HG02973 (cell line): ENCODE data around the gene ADGRE2.
"Not testable (repeated sequence)": the region's sequence is repeated elsewhere in the genome, so short reads cannot be mapped to it uniquely, and the experiment has no call there.

Source experiments
- ATAC-seq: cut with Tn5 transposase; IDR thresholded peaks from one replicate; pipeline ENCODE4 v1.9.1; 2021; ENCODE audit warnings: moderate library complexity; ENCODE audit not compliant: unreplicated experiment

The ADGRE2 gene

GRCh38 chr19:14778110-14778845 is at the start of gene ADGRE2:
Gene ADGRE2 (minus strand): TSS chr19:14778560. CDS start chr19:14776756, 1,804 bp downstream.
- not testable (repeated sequence) for ATAC-seq

GRCh38 chr19:14826006-14826405 is 47.6 kb upstream of the ADGRE2 start:
- ATAC-seq = no peak

DNA sequence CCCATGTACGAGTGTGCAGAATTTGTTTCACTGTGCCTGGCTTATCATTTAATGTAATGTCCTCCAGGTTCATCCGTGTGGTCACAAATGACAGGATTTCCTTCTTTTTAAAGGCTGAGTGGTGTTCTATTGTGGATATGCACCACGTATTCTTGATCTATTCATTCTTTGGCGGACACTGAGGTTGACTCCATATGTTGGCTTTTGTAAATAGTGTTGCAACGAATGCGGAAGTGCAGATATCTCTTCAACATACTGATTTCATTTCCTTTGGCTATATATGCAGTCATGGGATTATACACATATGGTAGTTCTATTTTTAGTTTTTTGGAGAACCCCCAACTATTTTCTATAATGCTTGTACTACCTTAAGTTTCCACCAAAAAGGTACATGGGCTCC is 43.6 kb upstream of the ADGRE2 start:
- ATAC-seq = no peak

- no peak for ATAC-seq
These were observed 40.2 kb upstream of the ADGRE2 start for GRCh38 chr19:14818588-14818987.

- no peak for ATAC-seq
These were observed 38.7 kb upstream of the ADGRE2 start for GRCh38 chr19:14817052-14817451.

DNA sequence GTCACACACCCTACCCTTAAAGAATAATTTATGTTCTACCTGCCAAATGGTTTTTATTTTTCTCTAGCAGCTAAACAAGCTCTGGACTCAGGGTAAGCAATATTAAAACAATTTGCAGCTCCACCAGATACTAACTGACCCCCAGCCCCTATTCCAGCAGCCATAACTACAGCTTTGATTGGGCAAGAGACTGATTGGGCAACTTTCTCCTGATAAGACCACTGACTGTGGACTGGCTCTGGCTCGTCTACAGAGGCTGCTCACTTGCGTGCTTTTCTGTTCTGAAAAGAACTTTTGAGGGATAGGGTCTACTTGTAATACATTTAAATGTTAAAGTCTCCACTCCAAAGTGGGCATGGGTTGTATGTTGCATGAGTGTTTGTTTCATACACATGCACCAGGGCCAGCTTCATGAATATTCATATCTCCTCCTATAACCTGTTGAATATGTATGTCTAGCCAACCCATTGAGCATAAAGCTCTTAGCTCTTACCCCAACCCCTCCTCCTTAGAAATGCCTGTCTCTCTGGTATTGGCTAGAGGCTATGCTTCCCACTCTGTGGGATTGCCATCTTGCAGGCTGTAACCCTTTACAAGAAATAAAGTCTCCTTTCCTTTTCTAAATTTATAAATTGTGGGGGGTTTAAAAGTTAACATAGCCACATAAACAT is 36.8 kb upstream of the ADGRE2 start:
- ATAC-seq = no peak

DNA sequence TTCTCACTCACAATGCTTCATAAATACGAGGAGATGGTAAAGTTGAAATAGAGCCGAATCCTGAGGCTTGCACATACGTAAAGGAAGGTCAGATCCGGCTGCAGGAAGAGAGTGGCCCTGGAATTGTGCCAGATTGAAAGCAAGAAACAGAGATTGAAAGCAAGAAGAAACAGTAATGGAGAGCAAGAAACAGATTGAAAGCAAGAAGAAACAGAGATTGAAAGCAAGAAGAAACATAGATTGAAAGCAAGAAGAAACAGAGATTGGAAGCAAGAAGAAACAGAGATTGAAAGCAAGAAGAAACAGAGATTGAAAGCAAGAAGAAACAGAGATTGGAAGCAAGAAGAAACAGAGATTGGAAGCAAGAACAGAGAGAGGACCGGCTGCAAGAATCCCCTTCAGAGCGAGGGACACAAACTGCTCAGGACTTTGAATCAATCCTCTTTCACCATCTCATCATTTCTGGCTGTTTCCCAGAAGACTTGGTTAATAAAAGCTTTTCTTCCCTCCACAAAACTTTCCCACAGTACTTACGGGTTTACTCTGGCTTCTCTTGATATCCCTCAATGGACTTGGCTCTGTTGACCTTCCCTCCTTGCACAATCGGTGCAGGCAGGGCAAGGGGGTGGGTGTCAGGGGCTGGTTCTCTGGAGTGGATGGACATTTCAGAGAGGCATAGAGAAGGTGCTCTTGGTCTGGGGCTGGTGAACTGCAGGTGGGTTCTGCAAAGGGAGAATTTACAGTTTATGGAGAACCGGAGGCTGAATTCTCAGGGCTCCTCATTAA is 31.1 kb upstream of the ADGRE2 start:
- ATAC-seq = no peak

DNA sequence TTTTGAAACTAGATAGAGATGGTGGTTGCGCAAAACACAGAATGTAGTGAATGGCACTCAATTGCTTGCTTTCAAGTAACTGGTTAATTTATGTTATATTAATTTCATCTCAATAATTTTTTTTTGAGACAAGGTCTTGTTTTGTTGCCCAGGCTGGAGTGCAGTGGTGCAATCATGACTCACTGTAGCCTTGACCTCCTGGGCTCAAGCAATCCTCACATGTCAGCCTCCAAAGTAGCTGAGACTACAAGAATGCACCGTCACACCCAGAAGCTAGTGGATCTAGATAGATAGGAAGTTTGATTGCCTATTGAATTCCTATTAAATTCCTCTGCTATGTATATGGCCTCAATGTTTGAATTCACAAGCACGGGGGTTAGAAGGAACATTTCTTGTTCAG is 26.4 kb upstream of the ADGRE2 start:
- no peak for ATAC-seq

DNA sequence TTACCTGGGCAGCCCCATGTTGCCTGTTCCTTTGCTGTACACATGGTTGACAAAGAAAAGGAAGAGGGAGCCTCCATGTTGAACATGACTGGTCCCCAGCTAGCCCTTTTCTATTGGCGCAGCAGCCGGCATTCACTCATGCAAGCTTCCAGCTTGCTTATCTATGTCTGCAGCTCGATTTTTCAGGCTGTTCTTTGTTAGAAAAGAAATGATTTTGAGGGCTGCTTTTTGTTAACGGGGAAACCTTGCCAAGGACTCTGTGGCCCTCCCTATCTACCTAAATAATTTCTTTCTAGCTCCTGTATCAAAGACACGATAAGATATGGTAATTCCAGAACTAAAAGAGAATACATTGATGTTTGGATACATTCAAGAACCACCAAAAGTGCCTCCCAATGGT is 20.4 kb upstream of the ADGRE2 start:
- ATAC-seq = no peak

- ATAC-seq = no peak
These were observed 17.7 kb upstream of the ADGRE2 start for GRCh38 chr19:14796021-14796420.

GRCh38 chr19:14795078-14795721 is 16.8 kb upstream of the ADGRE2 start:
- ATAC-seq = no peak

GRCh38 chr19:14792250-14792649 is 13.9 kb upstream of the ADGRE2 start:
- not testable (repeated sequence) for ATAC-seq

DNA sequence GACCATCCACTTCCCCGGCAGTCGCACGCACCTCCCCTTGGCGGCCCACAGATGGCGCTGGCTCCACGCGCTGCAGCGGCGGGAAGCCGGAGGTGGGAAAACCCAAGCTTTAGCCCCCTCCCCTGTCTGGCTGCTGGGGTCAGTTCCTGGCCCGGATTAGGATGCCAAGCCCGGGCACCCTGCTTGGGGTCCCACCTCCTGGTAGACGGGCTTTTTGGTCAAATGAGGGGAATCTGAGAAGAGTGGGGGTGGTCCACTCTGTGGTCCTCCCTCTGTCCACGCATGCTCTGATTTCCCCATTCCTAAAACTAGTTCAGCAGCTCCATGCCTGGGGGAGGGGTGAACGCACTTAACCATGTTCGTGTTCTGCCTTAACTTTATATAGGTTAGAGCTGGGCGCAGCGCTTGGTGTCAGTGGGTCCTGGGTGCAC is 8.1 kb upstream of the ADGRE2 start:
- no peak for ATAC-seq

GRCh38 chr19:14785102-14785793 is 6.9 kb upstream of the ADGRE2 start:
- not testable (repeated sequence) for ATAC-seq

GRCh38 chr19:14784730-14785101 is 6.4 kb upstream of the ADGRE2 start:
- not testable (repeated sequence) for ATAC-seq

GRCh38 chr19:14783410-14783998 is 5.1 kb upstream of the ADGRE2 start:
- not testable (repeated sequence) for ATAC-seq

GRCh38 chr19:14782626-14783409 is 4.5 kb upstream of the ADGRE2 start:
- ATAC-seq = no peak

- not testable (repeated sequence) for ATAC-seq
These were observed 3.6 kb upstream of the ADGRE2 start for GRCh38 chr19:14781713-14782536.
